ENCODE data around the gene ARMH4. TPM values are rescaled to one million over a fixed set of nuclear protein-coding genes. Genes with fewer than 3 reads are reported as not detected.

Gene ARMH4
- total RNA-seq, 1 experiment from 2014 or later, result 1.8 TPM

DNA sequence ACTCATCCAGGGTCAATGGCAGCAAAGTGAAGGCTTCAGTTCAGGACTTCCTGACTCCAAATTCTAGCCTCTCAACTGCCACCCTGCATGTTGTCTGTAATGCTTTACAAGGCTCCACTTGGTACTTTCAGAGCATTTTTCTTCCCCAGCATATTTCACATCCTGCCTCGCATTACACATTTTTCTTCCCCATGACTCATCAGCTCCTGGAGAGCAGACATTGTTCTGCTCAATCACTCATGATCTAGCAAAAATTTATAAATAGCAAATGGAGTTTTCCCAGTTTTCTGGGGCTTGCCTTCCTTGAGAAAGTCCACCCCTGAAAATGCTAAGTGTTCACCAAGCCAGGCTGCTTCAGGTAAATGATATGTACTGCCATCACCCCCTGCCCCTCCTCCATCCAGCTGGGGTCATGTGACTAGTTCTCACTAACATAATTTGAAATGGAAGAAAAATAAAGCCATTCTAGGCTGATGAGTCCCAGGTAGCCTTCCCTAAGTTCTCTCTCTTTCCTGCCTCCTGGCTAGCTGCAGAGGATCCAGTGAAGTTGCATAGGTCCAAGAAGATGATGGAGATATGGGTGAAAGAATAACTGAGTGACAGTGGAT is 69.4 kb downstream of the ARMH4 start:
- POLR2A ChIA-PET, result interaction anchor here (0.5 kb wide), 1 partner anchor 1119 kb away, joined by 8 read pairs; no protein-coding TSS in a partner anchor
- Histone ChIP-seq H3K9me3 (ENCODE audit: control insufficient read depth, insufficient read depth, low read depth, low read length) (no peaks in the 10 kb centered on the region), H3K4me1 (ENCODE audit: control insufficient read depth, insufficient read depth, low read length) (peaks cover 3% of the 10 kb centered on the region; the same call in 1 of the 2 replicates), H3K27me3 (ENCODE audit: control insufficient read depth, insufficient read depth, low read length) (no peaks in the 10 kb centered on the region; the same call in 1 of the 2 replicates), H3K4me3 (ENCODE audit: low read depth in 2 of 2, low read length in 2 of 2) (no peak overlapping the region), H3K36me3 (ENCODE audit: control insufficient read depth, insufficient read depth, low read length) (no peaks in the 10 kb centered on the region), H3K27ac (ENCODE audit: low read length) (no peak overlapping the region)
- in situ Hi-C loops (cut with HindIII; ENCODE audit: low pct_unique_long_range_greater_than_20kb, low sequenced_read_pairs) (no loop called here), intact Hi-C loops (cut with micrococcal nuclease; ENCODE audit: unreplicated experiment) (no loop called here)
- TF ChIP-seq TCF7L2 (IDR thresholded peaks at IDR 0.05; ENCODE audit: low read depth, low read length) (no peak), SIN3A (IDR thresholded peaks at IDR 0.05; ENCODE audit: borderline replicate concordance, insufficient read depth, low read depth, low read length) (no peak), POLR2AphosphoS5 (IDR thresholded peaks at IDR 0.05; ENCODE audit: low read depth, low read length) (no peak)
- TF ChIP-seq, protein P1, sequence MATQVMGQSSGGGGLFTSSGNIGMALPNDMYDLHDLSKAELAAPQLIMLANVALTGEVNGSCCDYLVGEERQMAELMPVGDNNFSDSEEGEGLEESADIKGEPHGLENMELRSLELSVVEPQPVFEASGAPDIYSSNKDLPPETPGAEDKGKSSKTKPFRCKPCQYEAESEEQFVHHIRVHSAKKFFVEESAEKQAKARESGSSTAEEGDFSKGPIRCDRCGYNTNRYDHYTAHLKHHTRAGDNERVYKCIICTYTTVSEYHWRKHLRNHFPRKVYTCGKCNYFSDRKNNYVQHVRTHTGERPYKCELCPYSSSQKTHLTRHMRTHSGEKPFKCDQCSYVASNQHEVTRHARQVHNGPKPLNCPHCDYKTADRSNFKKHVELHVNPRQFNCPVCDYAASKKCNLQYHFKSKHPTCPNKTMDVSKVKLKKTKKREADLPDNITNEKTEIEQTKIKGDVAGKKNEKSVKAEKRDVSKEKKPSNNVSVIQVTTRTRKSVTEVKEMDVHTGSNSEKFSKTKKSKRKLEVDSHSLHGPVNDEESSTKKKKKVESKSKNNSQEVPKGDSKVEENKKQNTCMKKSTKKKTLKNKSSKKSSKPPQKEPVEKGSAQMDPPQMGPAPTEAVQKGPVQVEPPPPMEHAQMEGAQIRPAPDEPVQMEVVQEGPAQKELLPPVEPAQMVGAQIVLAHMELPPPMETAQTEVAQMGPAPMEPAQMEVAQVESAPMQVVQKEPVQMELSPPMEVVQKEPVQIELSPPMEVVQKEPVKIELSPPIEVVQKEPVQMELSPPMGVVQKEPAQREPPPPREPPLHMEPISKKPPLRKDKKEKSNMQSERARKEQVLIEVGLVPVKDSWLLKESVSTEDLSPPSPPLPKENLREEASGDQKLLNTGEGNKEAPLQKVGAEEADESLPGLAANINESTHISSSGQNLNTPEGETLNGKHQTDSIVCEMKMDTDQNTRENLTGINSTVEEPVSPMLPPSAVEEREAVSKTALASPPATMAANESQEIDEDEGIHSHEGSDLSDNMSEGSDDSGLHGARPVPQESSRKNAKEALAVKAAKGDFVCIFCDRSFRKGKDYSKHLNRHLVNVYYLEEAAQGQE (IDR thresholded peaks at IDR 0.05; ENCODE audit: insufficient read depth in 1 of 2, low read depth in 2 of 2, low read length in 1 of 2), result no peak
- TF ChIP-seq, protein P2, sequence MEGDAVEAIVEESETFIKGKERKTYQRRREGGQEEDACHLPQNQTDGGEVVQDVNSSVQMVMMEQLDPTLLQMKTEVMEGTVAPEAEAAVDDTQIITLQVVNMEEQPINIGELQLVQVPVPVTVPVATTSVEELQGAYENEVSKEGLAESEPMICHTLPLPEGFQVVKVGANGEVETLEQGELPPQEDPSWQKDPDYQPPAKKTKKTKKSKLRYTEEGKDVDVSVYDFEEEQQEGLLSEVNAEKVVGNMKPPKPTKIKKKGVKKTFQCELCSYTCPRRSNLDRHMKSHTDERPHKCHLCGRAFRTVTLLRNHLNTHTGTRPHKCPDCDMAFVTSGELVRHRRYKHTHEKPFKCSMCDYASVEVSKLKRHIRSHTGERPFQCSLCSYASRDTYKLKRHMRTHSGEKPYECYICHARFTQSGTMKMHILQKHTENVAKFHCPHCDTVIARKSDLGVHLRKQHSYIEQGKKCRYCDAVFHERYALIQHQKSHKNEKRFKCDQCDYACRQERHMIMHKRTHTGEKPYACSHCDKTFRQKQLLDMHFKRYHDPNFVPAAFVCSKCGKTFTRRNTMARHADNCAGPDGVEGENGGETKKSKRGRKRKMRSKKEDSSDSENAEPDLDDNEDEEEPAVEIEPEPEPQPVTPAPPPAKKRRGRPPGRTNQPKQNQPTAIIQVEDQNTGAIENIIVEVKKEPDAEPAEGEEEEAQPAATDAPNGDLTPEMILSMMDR (IDR thresholded peaks at IDR 0.05), result no peak
- peak; percentile 87 for ATAC-seq
- no TSS peak for BruUV-seq (replicated peaks)
- DNase-seq (ENCODE audit: low read depth, low spot score), result no peak
- CTCF ChIA-PET, result no interaction called here

DNA sequence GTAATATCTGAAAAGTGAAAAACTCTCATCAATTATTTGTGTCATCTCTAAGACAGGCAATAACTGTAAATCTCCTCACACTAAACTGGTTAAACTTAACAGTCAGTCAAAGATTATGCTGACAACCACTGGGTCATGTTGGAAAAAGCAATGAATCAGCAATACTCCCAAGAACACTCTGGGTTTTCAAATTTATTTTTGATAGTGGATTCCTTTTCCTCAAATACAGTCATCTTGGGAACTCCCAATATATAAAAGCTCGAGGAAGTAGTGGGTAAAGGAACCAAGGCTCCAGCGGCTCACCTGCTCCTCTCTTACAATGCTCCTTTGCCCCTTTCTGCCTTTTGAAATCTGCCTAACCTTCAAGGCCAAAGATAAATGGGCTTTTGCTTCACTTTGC is 70.0 kb downstream of the ARMH4 start:
- in situ Hi-C loops (cut with HindIII; ENCODE audit: low pct_unique_long_range_greater_than_20kb, low sequenced_read_pairs) (no loop called here), intact Hi-C loops (cut with micrococcal nuclease; ENCODE audit: unreplicated experiment) (no loop called here)
- no TSS peak for BruUV-seq (replicated peaks)
- TF ChIP-seq, protein P1 (IDR thresholded peaks at IDR 0.05; ENCODE audit: insufficient read depth in 1 of 2, low read depth in 2 of 2, low read length in 1 of 2), result no peak
- no peak for TF ChIP-seq POLR2AphosphoS5 (IDR thresholded peaks at IDR 0.05; ENCODE audit: low read depth, low read length)
- no peaks in the 10 kb centered on the region for H3K36me3 ChIP-seq (ENCODE audit: control insufficient read depth, insufficient read depth, low read length)
- CTCF ChIA-PET, result no interaction called here
- H3K9me3 ChIP-seq (ENCODE audit: control insufficient read depth, insufficient read depth, low read depth, low read length), result no peaks in the 10 kb centered on the region
- DNase-seq (ENCODE audit: low read depth, low spot score), result no peak
- POLR2A ChIA-PET, result interaction anchor here (0.5 kb wide), 1 partner anchor 1119 kb away, joined by 8 read pairs; no protein-coding TSS in a partner anchor
- ATAC-seq, result no peak
- no peak overlapping the region for H3K4me3 ChIP-seq (ENCODE audit: low read depth in 2 of 2, low read length in 2 of 2)
- H3K27me3 ChIP-seq (ENCODE audit: control insufficient read depth, insufficient read depth, low read length), result no peaks in the 10 kb centered on the region; the same call in 1 of the 2 replicates
- H3K27ac ChIP-seq (ENCODE audit: low read length), result 0 out of 2 replicates have a peak overlapping the region, but pooled peaks have one; percentile 23
- H3K4me1 ChIP-seq (ENCODE audit: control insufficient read depth, insufficient read depth, low read length), result peaks cover 3% of the 10 kb centered on the region; the same call in 1 of the 2 replicates

All from Panc1 (cell line).